SKM-1 (cell line): Measurements from ENCODE around the gene ZNF141.
"Not testable (repeated sequence)": the region's sequence is repeated elsewhere in the genome, so short reads cannot be mapped to it uniquely, and the experiment has no call there.

Experiments
- DNase-seq: peaks from one replicate; lab custom pipeline; 2025; ENCODE audit not compliant: unreplicated experiment; lab: John Stamatoyannopoulos, UW

Gene ZNF141

GRCh38 chr4:384311-385010 is 46.8 kb downstream of the ZNF141 start:
- DNase-seq = no peak

- no peak for DNase-seq
Measured at GRCh38 chr4:385934-386707, 48.5 kb downstream of the ZNF141 start.

GRCh38 chr4:386708-387105 is 49.1 kb downstream of the ZNF141 start:
- DNase-seq = no peak

- no peak for DNase-seq
Measured at GRCh38 chr4:404006-404405, 66.4 kb downstream of the ZNF141 start.

- DNase-seq = not testable (repeated sequence)
Measured at GRCh38 chr4:408321-408720, 70.7 kb downstream of the ZNF141 start.

- no peak for DNase-seq
Measured at GRCh38 chr4:422587-422986, 85.0 kb downstream of the ZNF141 start.
